GM23248 (cell line): Measurements from ENCODE around the gene TCF4. TPM values are rescaled to one million over a fixed set of nuclear protein-coding genes. Genes with fewer than 3 reads are reported as not detected.

Experiments
- DNase-seq: peaks from one replicate; pipeline ENCODE4 v3.0.0-alpha.2; 2015
- H2AFZ ChIP-seq: fragments of 200-600 bp; sonication (generic); 2 replicates; pipeline ENCODE4 v1.6.1; 2016; ENCODE audit warnings: antibody characterized with exemption
- H3F3A ChIP-seq: fragments of 200-600 bp; sonication (generic); 2 replicates; pipeline ENCODE4 v1.6.1; 2016; ENCODE audit warnings: mild to moderate bottlenecking, antibody characterized with exemption, mixed run types; ENCODE audit not compliant: insufficient read depth
- H3K27ac ChIP-seq: fragments of 200-600 bp; sonication (generic); 2 replicates; pipeline ENCODE4 v1.5.1; 2016; ENCODE audit warnings: mild to moderate bottlenecking
- H3K27me3 ChIP-seq: fragments of 200-600 bp; sonication (generic); replicated peaks from 2 replicates; pipeline ENCODE4 v1.6.1; 2016; ENCODE audit warnings: mild to moderate bottlenecking; ENCODE audit not compliant: insufficient read depth
- H3K36me3 ChIP-seq: fragments of 200-600 bp; sonication (generic); 2 replicates; pipeline ENCODE4 v1.6.1; 2016; ENCODE audit warnings: low read depth, mild to moderate bottlenecking
- H3K4me1 ChIP-seq: fragments of 200-600 bp; sonication (generic); 2 replicates; pipeline ENCODE4 v1.6.1; 2016; ENCODE audit warnings: mild to moderate bottlenecking; ENCODE audit not compliant: insufficient read depth
- H3K4me2 ChIP-seq: fragments of 200-600 bp; sonication (generic); one replicate; pipeline ENCODE4 v1.6.1; 2016; ENCODE audit warnings: mild to moderate bottlenecking; ENCODE audit not compliant: unreplicated experiment
- H3K4me3 ChIP-seq: fragments of 200-600 bp; sonication (generic); 2 replicates; pipeline ENCODE4 v1.5.1; 2016; ENCODE audit warnings: mild to moderate bottlenecking
- H3K79me2 ChIP-seq: fragments of 200-600 bp; sonication (generic); 2 replicates; pipeline ENCODE4 v1.6.1; 2016; ENCODE audit warnings: mild to moderate bottlenecking; ENCODE audit not compliant: insufficient read depth
- H3K9ac ChIP-seq: fragments of 200-600 bp; sonication (generic); 2 replicates; pipeline ENCODE4 v1.6.1; 2016; ENCODE audit warnings: mild to moderate bottlenecking
- H3K9me2 ChIP-seq: fragments of 200-600 bp; sonication (generic); 2 replicates; pipeline ENCODE4 v1.6.1; 2016; ENCODE audit warnings: mixed run types, mild to moderate bottlenecking, moderate library complexity; ENCODE audit not compliant: insufficient read depth
- H3K9me3 ChIP-seq: fragments of 200-600 bp; sonication (generic); one replicate; pipeline ENCODE4 v1.6.1; 2017; ENCODE audit warnings: low read depth
- H4K20me1 ChIP-seq: fragments of 200-600 bp; sonication (generic); 2 replicates; pipeline ENCODE4 v1.6.0; 2016; ENCODE audit not compliant: insufficient read depth
- EZH2 ChIP-seq: fragments of 200-600 bp; sonication (generic); IDR thresholded peaks from 2 replicates; pipeline ENCODE4 v1.6.1; 2018; ENCODE audit warnings: antibody characterized with exemption, mild to moderate bottlenecking; ENCODE audit not compliant: insufficient read depth, poor library complexity, severe bottlenecking
- EZH2phosphoT487 ChIP-seq: fragments of 200-600 bp; sonication (generic); IDR thresholded peaks from 2 replicates; pipeline ENCODE4 v1.6.1; 2018; ENCODE audit warnings: antibody characterized with exemption, moderate library complexity, mild to moderate bottlenecking, low read depth; ENCODE audit not compliant: insufficient read depth
- WGBS, 2 experiments: methylation state at CpG; one replicate each; pipeline ENCODE4 v1.1.6; 2015 to 2017; ENCODE audit warnings: low lambda C conversion rate in 2 of 2, low coverage in 1 of 2; ENCODE audit errors: missing lambda C conversion rate in 2 of 2; 5-methylcytosine and 5-hydroxymethylcytosine counted together
- in situ Hi-C: fragments of 300-500 bp; cut with MboI; formaldehyde crosslinking; loops from 2 replicates; pipeline ENCODE4 v1.15.0; 2020
- polyA plus RNA-seq: library from polyadenylated mRNA; unstranded; fragments of >200 nt; fragmentation: Nextera tagmentation; extraction: Ambion mirVana; gene quantifications from 2 replicates; pipeline ENCODE4 v1.2.1, GENCODE V29; 2016
- total RNA-seq: library from RNA; depleted of rRNA; stranded (reverse); fragments of >200 nt; shearing (Covaris generic); gene quantifications from 2 replicates; pipeline ENCODE4 v1.2.3, GENCODE V29; 2014

Gene TCF4
- total and polyA plus RNA-seq, 2 experiments from 2014 or later, result 54.5 to 59.3 TPM

GRCh38 chr18:55310044-55310676, 277.8 kb downstream of the TCF4 start:
- no peak for DNase-seq
- TF ChIP-seq EZH2 (no peak), EZH2phosphoT487 (no peak)
- 61 to 65% methylated on average over 4 of the region's 4 CpGs for WGBS, 2 experiments
- Histone ChIP-seq H3K36me3 (no peaks in the 10 kb centered on the region), H3K27me3 (no peaks in the 10 kb centered on the region), H3K9me3 (no peaks in the 10 kb centered on the region), H3K27ac (no peak overlapping the region), H3K9ac (no peak overlapping the region), H3K79me2 (peaks cover 98% of the 10 kb centered on the region), H2AFZ (no peak overlapping the region), H3K4me1 (peaks cover 16% of the 10 kb centered on the region), H3K4me2 (no peak overlapping the region), H3K4me3 (no peak overlapping the region), H3K9me2 (no peaks in the 10 kb centered on the region), H4K20me1 (no peaks in the 10 kb centered on the region), H3F3A (no peaks in the 10 kb centered on the region)
- in situ Hi-C loops, result no loop called here

DNA sequence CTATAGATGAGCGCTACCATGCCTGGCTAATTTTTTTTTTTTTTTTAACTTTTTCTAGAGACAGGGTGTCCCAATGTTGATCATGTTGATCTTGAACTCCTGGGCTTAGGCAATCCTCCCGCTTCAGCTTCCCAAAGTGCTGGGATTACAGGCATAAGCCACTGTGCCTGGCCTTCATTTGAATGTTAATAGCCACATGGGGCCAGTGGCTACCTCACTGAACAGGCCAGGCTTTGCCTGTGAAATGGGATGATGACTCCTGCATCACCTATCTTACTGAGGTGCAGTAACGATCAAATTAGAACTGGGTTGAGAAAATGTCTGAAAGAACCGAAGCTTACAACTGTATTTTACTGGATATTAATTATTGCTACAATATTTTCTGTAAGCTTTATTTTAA, 278.7 kb downstream of the TCF4 start:
- H4K20me1 ChIP-seq, result no peaks in the 10 kb centered on the region
- no peak overlapping the region for H3K4me2 ChIP-seq
- no peaks in the 10 kb centered on the region for H3K36me3 ChIP-seq
- WGBS, 2 experiments, result 75 to 79% methylated on average over 4 of the region's 4 CpGs
- H3F3A ChIP-seq, result no peaks in the 10 kb centered on the region
- H3K9me2 ChIP-seq, result no peaks in the 10 kb centered on the region
- no peaks in the 10 kb centered on the region for H3K27me3 ChIP-seq
- TF ChIP-seq EZH2 (no peak), EZH2phosphoT487 (no peak)
- H3K4me1 ChIP-seq, result peaks cover 16% of the 10 kb centered on the region
- no peaks in the 10 kb centered on the region for H3K9me3 ChIP-seq
- no peak overlapping the region for H3K27ac ChIP-seq
- H3K79me2 ChIP-seq, result peaks cover 98% of the 10 kb centered on the region
- DNase-seq, result no peak
- H3K4me3 ChIP-seq, result no peak overlapping the region
- in situ Hi-C loops, result no loop called here
- no peak overlapping the region for H2AFZ ChIP-seq
- H3K9ac ChIP-seq, result no peak overlapping the region

- no peak for DNase-seq
- WGBS, 2 experiments, result 86 to 92% methylated on average over 3 of the region's 3 CpGs
- H4K20me1 ChIP-seq, result no peaks in the 10 kb centered on the region
- no peaks in the 10 kb centered on the region for H3K9me3 ChIP-seq
- H3K27ac ChIP-seq, result no peak overlapping the region
- peaks cover 13% of the 10 kb centered on the region for H3K4me1 ChIP-seq
- no peaks in the 10 kb centered on the region for H3K27me3 ChIP-seq
- peaks cover 98% of the 10 kb centered on the region for H3K79me2 ChIP-seq
- no peaks in the 10 kb centered on the region for H3K36me3 ChIP-seq
- TF ChIP-seq EZH2phosphoT487, result no peak
- TF ChIP-seq EZH2, result no peak
- in situ Hi-C loops, result no loop called here
- H3K9ac ChIP-seq, result no peak overlapping the region
- no peaks in the 10 kb centered on the region for H3K9me2 ChIP-seq
- H3K4me3 ChIP-seq, result no peak overlapping the region
- no peak overlapping the region for H3K4me2 ChIP-seq
- H2AFZ ChIP-seq, result no peak overlapping the region
- 0 out of 2 replicates have a peak, but pooled peaks cover 5% of the 10 kb centered on the region for H3F3A ChIP-seq
Observed at GRCh38 chr18:55307505-55307904, 280.5 kb downstream of the TCF4 start.

- DNase-seq, result no peak
- WGBS, 2 experiments, result 9 to 26% methylated on average over 2 of the region's 2 CpGs
- TF ChIP-seq EZH2phosphoT487 (no peak), EZH2 (no peak)
- Histone ChIP-seq H3K9ac (no peak overlapping the region), H3K4me1 (peaks cover 20% of the 10 kb centered on the region), H3F3A (0 out of 2 replicates have a peak, but pooled peaks cover 5% of the 10 kb centered on the region), H3K79me2 (peaks cover 95% of the 10 kb centered on the region), H3K9me3 (no peaks in the 10 kb centered on the region), H2AFZ (no peak overlapping the region), H3K9me2 (no peaks in the 10 kb centered on the region), H3K4me2 (no peak overlapping the region), H3K27me3 (no peaks in the 10 kb centered on the region), H3K27ac (no peak overlapping the region), H3K4me3 (no peak overlapping the region), H3K36me3 (no peaks in the 10 kb centered on the region), H4K20me1 (no peaks in the 10 kb centered on the region)
- in situ Hi-C loops, result no loop called here
Observed at GRCh38 chr18:55306359-55307024, 281.5 kb downstream of the TCF4 start.
